HG02970 (cell line): ENCODE data around the gene EXOC6B.
"Not testable (repeated sequence)": the region's sequence is repeated elsewhere in the genome, so short reads cannot be mapped to it uniquely, and the experiment has no call there.

Experiments used
- ATAC-seq: cut with Tn5 transposase; IDR thresholded peaks from one replicate; pipeline ENCODE4 v1.9.1; 2021; ENCODE audit warnings: mild to moderate bottlenecking, moderate library complexity, moderate number of reproducible peaks; ENCODE audit not compliant: unreplicated experiment, low FRiP score

The EXOC6B gene

GRCh38 chr2:72562451-72563153 lies 263.2 kb downstream of the EXOC6B start:
- no peak for ATAC-seq

DNA sequence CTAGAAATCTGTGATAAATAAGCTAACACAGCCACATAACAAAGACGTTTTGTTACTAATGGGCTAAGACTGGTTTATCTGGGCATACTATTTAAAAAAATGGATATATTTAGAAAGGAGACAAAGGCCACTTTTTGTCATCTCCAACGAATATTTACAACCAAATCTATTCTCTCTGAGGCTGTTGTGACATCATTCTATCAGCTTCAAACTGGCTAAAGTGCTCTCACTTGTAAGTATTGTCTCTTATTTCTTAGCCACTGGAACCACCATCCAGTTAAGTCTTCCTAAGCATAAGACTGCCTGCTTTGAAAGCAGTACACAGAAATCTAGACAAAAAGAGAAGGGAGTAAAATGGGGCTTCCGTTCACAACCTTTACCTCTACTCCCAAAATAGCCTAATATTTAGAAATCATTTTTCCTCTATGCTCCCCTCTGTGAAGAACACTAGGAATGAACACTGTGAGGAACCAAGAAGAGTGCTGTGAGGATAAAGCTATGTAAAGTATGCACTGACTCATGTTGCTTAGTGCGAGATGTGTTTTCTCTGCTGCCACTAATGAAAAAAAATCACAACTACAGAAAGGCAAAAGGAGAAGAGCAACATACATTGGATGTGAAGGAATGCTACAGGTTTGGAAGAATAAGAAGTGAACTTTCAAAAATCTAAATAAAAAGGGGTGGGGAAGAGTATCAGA lies 264.1 kb downstream of the EXOC6B start:
- no peak for ATAC-seq

- ATAC-seq = no peak
Measured at GRCh38 chr2:72555943-72556342, 269.9 kb downstream of the EXOC6B start.

DNA sequence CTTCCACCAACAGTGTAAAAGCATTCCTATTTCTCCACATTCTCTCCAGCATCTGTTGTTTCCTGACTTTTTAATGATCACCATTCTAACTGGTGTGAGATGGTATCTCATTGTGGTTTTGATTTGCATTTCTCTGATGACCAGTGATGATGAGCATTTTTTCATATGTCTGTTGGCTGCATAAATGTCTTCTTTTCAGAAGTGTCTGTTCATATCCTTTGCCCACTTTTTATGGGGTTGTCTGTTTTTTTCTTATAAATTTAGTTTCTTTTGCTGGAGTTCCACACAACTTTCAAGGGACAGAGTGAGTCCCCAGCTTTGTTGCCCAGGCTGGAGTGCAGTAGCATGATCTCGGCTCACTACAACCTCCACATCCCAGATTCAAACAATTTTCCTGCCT lies 270.5 kb downstream of the EXOC6B start:
- not testable (repeated sequence) for ATAC-seq

- ATAC-seq = not testable (repeated sequence)
Measured at GRCh38 chr2:72554910-72555309, 270.9 kb downstream of the EXOC6B start.

DNA sequence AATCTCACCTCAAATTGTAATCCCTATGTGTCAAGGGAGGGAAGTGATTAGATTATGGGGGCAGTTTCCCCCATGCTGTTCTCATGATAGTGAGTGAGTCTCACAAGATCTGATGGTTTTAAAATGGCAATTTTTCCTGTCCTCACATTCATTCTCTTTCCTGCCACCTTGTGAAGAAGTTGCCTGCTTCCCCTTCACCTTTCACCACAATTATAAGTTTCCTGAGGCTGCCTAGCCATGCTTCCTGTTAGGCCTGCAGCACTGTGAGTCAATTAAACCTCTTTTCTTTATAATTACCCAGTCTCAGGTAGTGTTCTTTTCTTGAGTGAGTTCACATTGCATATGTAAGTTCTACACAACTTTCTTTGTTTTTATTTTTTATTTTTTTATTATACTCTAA lies 271.5 kb downstream of the EXOC6B start:
- ATAC-seq = no peak

GRCh38 chr2:72548081-72548764 lies 277.6 kb downstream of the EXOC6B start:
- ATAC-seq = no peak

DNA sequence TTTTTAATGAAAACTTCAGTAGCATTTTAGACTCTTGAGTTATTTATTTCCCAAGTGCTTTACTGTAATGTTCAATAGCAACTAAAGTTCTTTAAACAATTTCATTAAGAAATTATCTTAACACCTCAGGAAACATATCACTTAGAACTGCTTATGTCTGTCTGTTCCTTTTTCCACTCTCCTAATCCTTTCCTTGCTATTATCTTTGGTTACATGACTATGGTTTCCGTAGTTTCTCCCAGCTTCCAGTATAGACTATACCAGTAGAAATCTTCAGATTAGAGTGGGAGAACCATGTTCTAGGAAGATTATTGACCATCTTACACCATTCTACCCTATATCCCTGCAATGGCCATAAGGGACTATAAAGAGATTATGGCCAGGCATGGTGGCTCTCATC lies 280.0 kb downstream of the EXOC6B start:
- no peak for ATAC-seq

- ATAC-seq = no peak
Measured at GRCh38 chr2:72544554-72544953, 281.3 kb downstream of the EXOC6B start.

DNA sequence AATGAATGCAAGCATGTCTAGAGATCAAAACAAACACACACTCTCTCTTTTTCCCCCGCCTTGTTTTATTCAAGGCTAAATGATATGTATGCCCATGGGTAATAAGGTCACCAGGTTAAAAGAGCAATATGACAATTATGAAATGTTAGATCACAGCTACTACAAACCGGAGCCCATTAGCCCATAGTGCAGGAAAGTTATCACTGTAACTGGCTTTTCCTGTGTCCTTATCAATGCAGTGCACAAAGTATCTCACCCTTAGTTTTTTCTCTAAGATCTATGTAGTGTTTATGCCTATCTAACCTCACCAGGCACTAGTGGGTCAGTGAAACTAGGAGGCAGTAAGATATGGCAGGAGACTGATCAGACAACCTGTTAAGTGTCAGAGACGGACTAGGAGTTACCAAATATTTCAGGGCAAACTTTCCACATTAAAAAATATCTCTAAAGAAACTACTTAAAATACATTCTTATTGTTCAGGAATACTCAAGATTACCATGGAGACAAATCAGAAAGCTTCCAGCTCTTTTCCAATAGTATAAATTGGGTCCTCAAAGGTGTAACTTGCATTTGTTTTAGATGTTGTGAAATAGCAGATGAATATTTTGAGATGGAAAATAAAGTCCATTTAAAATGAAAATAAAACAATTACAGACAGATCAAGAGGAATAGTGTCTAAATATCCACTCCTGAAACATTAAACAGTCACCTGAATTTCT lies 282.2 kb downstream of the EXOC6B start:
- no peak for ATAC-seq

- no peak for ATAC-seq
Measured at GRCh38 chr2:72539071-72539552, 286.7 kb downstream of the EXOC6B start.

DNA sequence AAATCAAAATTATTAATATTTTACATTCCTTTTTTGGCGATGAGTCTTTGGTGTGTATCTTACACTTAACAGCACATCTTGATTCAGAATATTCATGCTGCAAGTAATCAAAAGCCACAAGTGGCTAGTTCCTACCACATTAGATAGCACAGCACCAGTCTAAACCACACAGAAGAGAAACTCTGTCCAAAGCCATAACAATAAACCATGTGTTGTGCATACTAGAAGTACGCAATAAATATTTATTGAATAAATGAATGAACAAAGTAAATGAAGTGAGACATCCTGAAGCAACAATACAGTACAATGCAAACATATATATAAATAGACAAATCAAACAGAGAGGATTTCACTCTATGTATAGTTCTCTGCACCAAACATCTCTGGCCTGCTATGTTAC lies 287.3 kb downstream of the EXOC6B start:
- no peak for ATAC-seq

- ATAC-seq = not testable (repeated sequence)
Measured at GRCh38 chr2:72535586-72535985, 290.2 kb downstream of the EXOC6B start.

- no peak for ATAC-seq
Measured at GRCh38 chr2:72533765-72534164, 292.1 kb downstream of the EXOC6B start.

- ATAC-seq = no peak
Measured at GRCh38 chr2:72527424-72527823, 298.4 kb downstream of the EXOC6B start.

DNA sequence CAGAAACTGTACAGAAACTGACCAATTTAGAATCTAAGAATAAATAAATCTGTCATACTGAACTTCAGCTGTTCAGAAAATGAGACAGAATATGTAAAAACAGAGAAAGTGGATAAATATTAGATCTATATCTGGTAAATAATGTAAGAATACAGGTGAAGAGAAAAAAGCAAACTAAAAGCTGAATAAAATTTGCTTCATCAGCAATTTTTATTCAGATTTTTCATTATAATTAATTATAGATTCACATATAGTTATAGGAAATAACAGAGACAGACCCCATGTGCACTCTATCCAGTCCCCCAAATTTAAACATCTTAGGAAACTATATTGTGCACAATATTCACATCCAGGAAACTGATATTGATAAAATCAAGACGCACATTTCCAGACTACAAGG lies 299.2 kb downstream of the EXOC6B start:
- no peak for ATAC-seq

GRCh38 chr2:72524071-72524470 lies 301.8 kb downstream of the EXOC6B start:
- ATAC-seq = no peak

- ATAC-seq = no peak
Measured at GRCh38 chr2:72515696-72516095, 310.1 kb downstream of the EXOC6B start.

GRCh38 chr2:72513011-72513410 lies 312.8 kb downstream of the EXOC6B start:
- no peak for ATAC-seq

DNA sequence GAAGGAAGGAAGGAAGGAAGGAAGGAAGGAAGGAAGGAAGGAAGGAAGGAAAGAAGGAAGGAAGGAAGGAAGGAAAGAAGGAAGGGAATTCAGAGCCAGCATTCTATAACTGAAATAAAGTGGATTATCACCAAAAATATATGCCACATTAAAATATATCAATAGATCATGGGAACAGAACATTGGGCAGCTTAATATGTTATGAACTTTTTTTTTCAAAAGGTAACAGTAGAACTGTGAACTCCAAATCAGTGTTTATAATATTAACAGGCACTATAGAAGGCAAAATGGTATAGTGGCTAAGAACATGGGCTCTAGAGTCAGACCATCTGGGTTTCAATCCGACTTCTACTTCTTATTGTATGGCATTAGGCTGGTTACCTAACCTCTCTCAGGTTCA lies 313.5 kb downstream of the EXOC6B start:
- ATAC-seq = no peak

DNA sequence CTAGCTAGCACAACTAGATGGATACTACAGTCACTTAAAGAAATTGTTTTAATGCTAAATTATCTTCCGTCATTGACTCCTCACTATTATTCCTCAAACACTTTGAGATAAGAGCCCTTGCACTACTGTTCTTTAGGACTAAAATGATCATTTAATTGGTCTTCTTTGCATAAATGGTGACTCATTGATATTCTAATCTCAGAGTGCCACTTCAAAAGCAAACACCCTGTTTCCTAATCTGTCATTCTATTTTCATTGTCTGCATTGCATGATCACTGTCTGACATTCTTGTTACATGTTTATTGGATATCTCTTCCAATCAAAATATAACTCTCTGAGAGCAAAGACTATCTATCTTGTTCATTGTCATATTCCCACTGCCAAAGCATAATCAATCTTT lies 313.9 kb downstream of the EXOC6B start:
- ATAC-seq = no peak
